Suprapubic skin (tissue), 4 donors: Measurements from ENCODE around the gene GFM1.

Experiments used
- POLR2A ChIP-seq, 2 donors: fragments of 450-650 bp; IDR thresholded peaks; one replicate each; pipeline ENCODE4 v1.6.1; 2017; ENCODE audit warnings: antibody characterized with exemption in 2 of 2, mild to moderate bottlenecking in 2 of 2, moderate library complexity in 2 of 2
- POLR2AphosphoS5 ChIP-seq, 3 donors: sonication (generic); formaldehyde crosslinking; IDR thresholded peaks; one replicate each; pipeline ENCODE4 v1.6.1; 2017; ENCODE audit warnings: antibody characterized with exemption in 3 of 3
- TF ChIP-seq, protein P1 (sequence below), 2 donors: fragments of 200-600 bp in 1 of 2; fragments of 450-650 bp in 1 of 2; sonication (generic) in 1 of 2; IDR thresholded peaks; one replicate each; pipeline ENCODE4 v1.5.1; 2016 to 2019; ENCODE audit warnings: antibody characterized with exemption in 2 of 2, mild to moderate bottlenecking in 1 of 2, moderate library complexity in 1 of 2

GRCh38 chr3:158668506-158668905 is 24.2 kb downstream of the GFM1 start:
- TF ChIP-seq, protein P1, sequence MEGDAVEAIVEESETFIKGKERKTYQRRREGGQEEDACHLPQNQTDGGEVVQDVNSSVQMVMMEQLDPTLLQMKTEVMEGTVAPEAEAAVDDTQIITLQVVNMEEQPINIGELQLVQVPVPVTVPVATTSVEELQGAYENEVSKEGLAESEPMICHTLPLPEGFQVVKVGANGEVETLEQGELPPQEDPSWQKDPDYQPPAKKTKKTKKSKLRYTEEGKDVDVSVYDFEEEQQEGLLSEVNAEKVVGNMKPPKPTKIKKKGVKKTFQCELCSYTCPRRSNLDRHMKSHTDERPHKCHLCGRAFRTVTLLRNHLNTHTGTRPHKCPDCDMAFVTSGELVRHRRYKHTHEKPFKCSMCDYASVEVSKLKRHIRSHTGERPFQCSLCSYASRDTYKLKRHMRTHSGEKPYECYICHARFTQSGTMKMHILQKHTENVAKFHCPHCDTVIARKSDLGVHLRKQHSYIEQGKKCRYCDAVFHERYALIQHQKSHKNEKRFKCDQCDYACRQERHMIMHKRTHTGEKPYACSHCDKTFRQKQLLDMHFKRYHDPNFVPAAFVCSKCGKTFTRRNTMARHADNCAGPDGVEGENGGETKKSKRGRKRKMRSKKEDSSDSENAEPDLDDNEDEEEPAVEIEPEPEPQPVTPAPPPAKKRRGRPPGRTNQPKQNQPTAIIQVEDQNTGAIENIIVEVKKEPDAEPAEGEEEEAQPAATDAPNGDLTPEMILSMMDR (IDR thresholded peaks at IDR 0.05) = no peak
- TF ChIP-seq POLR2AphosphoS5 (IDR thresholded peaks at IDR 0.05) (no peak), POLR2A (IDR thresholded peaks at IDR 0.05) (no peak)
